Fibroblast of villous mesenchyme (primary cell): Measurements from ENCODE around the gene TRIM17. TPM values are rescaled to one million over a fixed set of nuclear protein-coding genes. Genes with fewer than 3 reads are reported as not detected.

ENCODE experiments used
- DNase-seq: peaks from one replicate; pipeline ENCODE4 v3.0.0-alpha.2; 2010; ENCODE audit warnings: low read depth
- H3K4me3 ChIP-seq: 2 replicates; pipeline ENCODE4 v1.5.1; 2011; ENCODE audit warnings: low read depth, mild to moderate bottlenecking, low read length
- CTCF ChIP-seq: IDR thresholded peaks from 2 replicates; pipeline ENCODE4 v1.5.1; 2012; ENCODE audit warnings: low read depth, mild to moderate bottlenecking, low read length; ENCODE audit not compliant: insufficient read depth
- total RNA-seq: library from RNA; depleted of rRNA; stranded (reverse); fragments of >200 nt; gene quantifications from 2 replicates; pipeline ENCODE4 v1.2.3, GENCODE V29; 2012

Gene TRIM17
- total RNA-seq, 1 donor, result 0.43 TPM

GRCh38 chr1:228387321-228387720 is 29.3 kb downstream of the TRIM17 start:
- DNase-seq, result no peak
- TF ChIP-seq CTCF, result no peak
- H3K4me3 ChIP-seq, result no peak overlapping the region

GRCh38 chr1:228385232-228385631 is 31.4 kb downstream of the TRIM17 start:
- no peak for DNase-seq
- H3K4me3 ChIP-seq, result no peak overlapping the region
- TF ChIP-seq CTCF, result no peak

- no peak for TF ChIP-seq CTCF
- no peak for DNase-seq
Observed at GRCh38 chr1:228383773-228384172, 32.9 kb downstream of the TRIM17 start.

GRCh38 chr1:228381356-228381755 is 35.3 kb downstream of the TRIM17 start:
- no peak overlapping the region for H3K4me3 ChIP-seq
- TF ChIP-seq CTCF, result no peak
- no peak for DNase-seq

More at GRCh38 chr1:228383773-228384172, 32.9 kb downstream of the TRIM17 start:
- H3K4me3 ChIP-seq, result no peak overlapping the region

- no peak for TF ChIP-seq CTCF
- no peak for DNase-seq
Observed at GRCh38 chr1:228379666-228380065, 37.0 kb downstream of the TRIM17 start.

GRCh38 chr1:228378873-228379460 is 37.7 kb downstream of the TRIM17 start:
- DNase-seq, result peak; percentile 29

More at GRCh38 chr1:228379666-228380065, 37.0 kb downstream of the TRIM17 start:
- H3K4me3 ChIP-seq, result no peak overlapping the region

More at GRCh38 chr1:228378873-228379460, 37.7 kb downstream of the TRIM17 start:
- no peak for TF ChIP-seq CTCF
- peak overlapping the region; percentile 66 for H3K4me3 ChIP-seq
